Vagina (tissue), 2 donors: ENCODE results near the gene ABHD2. TPM values are rescaled to one million over a fixed set of nuclear protein-coding genes. Genes with fewer than 3 reads are reported as not detected.

Source experiments
- DNase-seq, 2 donors: peaks; one replicate each; pipeline ENCODE4 v3.0.0-alpha.2; 2017; ENCODE audit errors: extremely low spot score in 2 of 2
- H3K27ac ChIP-seq: fragments of 200-600 bp; sonication (generic); one replicate; pipeline ENCODE4 v1.5.1; 2019
- H3K27me3 ChIP-seq: fragments of 200-600 bp; sonication (generic); one replicate; pipeline ENCODE4 v1.5.1; 2019
- H3K36me3 ChIP-seq, 2 donors: fragments of 200-600 bp; sonication (generic); one replicate each; pipeline ENCODE4 v1.5.1; 2017 to 2019
- H3K4me1 ChIP-seq: fragments of 200-600 bp; sonication (generic); one replicate; pipeline ENCODE4 v1.5.1; 2019
- H3K4me3 ChIP-seq, 2 donors: fragments of 200-600 bp; sonication (generic); 1 replicate in 1 of 2; 2 replicates in 1 of 2; pipeline ENCODE4 v1.5.1; 2016 to 2019
- H3K9me3 ChIP-seq: fragments of 200-600 bp; sonication (generic); one replicate; pipeline ENCODE4 v1.5.1; 2019
- CTCF ChIP-seq, 3 experiments: fragments of 450-650 bp in 2 of 3; fragments of 200-600 bp in 1 of 3; sonication (generic) in 1 of 3; IDR thresholded peaks; one replicate each; pipeline ENCODE4 v1.5.1; 2017 to 2019; ENCODE audit warnings: antibody characterized with exemption in 3 of 3, mild to moderate bottlenecking in 2 of 3, moderate library complexity in 2 of 3
- POLR2A ChIP-seq, 2 donors: fragments of 450-650 bp; IDR thresholded peaks; one replicate each; pipeline ENCODE4 v1.6.1; 2017; ENCODE audit warnings: antibody characterized with exemption in 2 of 2, mild to moderate bottlenecking in 2 of 2, moderate library complexity in 2 of 2
- POLR2AphosphoS5 ChIP-seq, 2 donors: sonication (generic); formaldehyde crosslinking; IDR thresholded peaks; one replicate each; pipeline ENCODE4 v1.9.0; 2017; ENCODE audit warnings: antibody characterized with exemption in 2 of 2, mild to moderate bottlenecking in 2 of 2, low read depth in 1 of 2; ENCODE audit not compliant: insufficient read depth in 1 of 2
- intact Hi-C: fragments of 100-400 bp; cut with DNase I; formaldehyde crosslinking; loops from one replicate; pipeline ENCODE4 v1.15.1; 2023
- total RNA-seq: library from RNA; depleted of rRNA; stranded (reverse); fragments of >200 nt; gene quantifications from one replicate; pipeline ENCODE4 v1.2.3, GENCODE V29; 2016

ABHD2 gene
- total RNA-seq, 1 donor from 2014 or later = 33.6 TPM

GRCh38 chr15:89208256-89208655, 120.0 kb downstream of the ABHD2 start:
- Histone ChIP-seq H3K4me3 (no peak overlapping the region), H3K36me3 (no peaks in the 10 kb centered on the region), H3K4me1 (peaks cover 4% of the 10 kb centered on the region), H3K27ac (no peak overlapping the region), H3K27me3 (no peaks in the 10 kb centered on the region), H3K9me3 (no peaks in the 10 kb centered on the region)
- intact Hi-C loops = loop anchor here (10.0 kb wide), 1 partner anchor 217 kb away; no protein-coding TSS in a partner anchor
- TF ChIP-seq POLR2AphosphoS5 (IDR thresholded peaks at IDR 0.05; ENCODE audit: insufficient read depth in 1 of 2, low read depth in 1 of 2) = no peak
- TF ChIP-seq POLR2A (IDR thresholded peaks at IDR 0.05) = no peak
- TF ChIP-seq CTCF (IDR thresholded peaks at IDR 0.05) = no peak
- no peak for DNase-seq

- Histone ChIP-seq H3K36me3 (no peaks in the 10 kb centered on the region), H3K27ac (no peak overlapping the region), H3K9me3 (no peaks in the 10 kb centered on the region), H3K4me1 (peaks cover 4% of the 10 kb centered on the region), H3K4me3 (no peak overlapping the region), H3K27me3 (no peaks in the 10 kb centered on the region)
- intact Hi-C loops = loop anchor here (10.0 kb wide), 1 partner anchor 216 kb away; no protein-coding TSS in a partner anchor
- TF ChIP-seq POLR2A (IDR thresholded peaks at IDR 0.05) = no peak
- TF ChIP-seq CTCF (IDR thresholded peaks at IDR 0.05) = no peak
- TF ChIP-seq POLR2AphosphoS5 (IDR thresholded peaks at IDR 0.05; ENCODE audit: insufficient read depth in 1 of 2, low read depth in 1 of 2) = no peak
- no peak for DNase-seq
Measured at GRCh38 chr15:89209057-89209456, 120.8 kb downstream of the ABHD2 start.

- Histone ChIP-seq H3K4me1 (peaks cover 4% of the 10 kb centered on the region), H3K9me3 (no peaks in the 10 kb centered on the region), H3K4me3 (no peak overlapping the region), H3K36me3 (no peaks in the 10 kb centered on the region), H3K27me3 (no peaks in the 10 kb centered on the region), H3K27ac (no peak overlapping the region)
- no peak for TF ChIP-seq POLR2A (IDR thresholded peaks at IDR 0.05)
- no peak for TF ChIP-seq CTCF (IDR thresholded peaks at IDR 0.05)
- TF ChIP-seq POLR2AphosphoS5 (IDR thresholded peaks at IDR 0.05; ENCODE audit: insufficient read depth in 1 of 2, low read depth in 1 of 2) = no peak
- intact Hi-C loops = no loop called here
- DNase-seq = no peak
Measured at GRCh38 chr15:89211678-89212170, 123.5 kb downstream of the ABHD2 start.

GRCh38 chr15:89215627-89216026, 127.4 kb downstream of the ABHD2 start:
- Histone ChIP-seq H3K36me3 (no peaks in the 10 kb centered on the region), H3K9me3 (no peaks in the 10 kb centered on the region), H3K27ac (no peak overlapping the region), H3K4me1 (no peaks in the 10 kb centered on the region), H3K27me3 (no peaks in the 10 kb centered on the region), H3K4me3 (no peak overlapping the region)
- intact Hi-C loops = no loop called here
- no peak for DNase-seq
- TF ChIP-seq POLR2A (IDR thresholded peaks at IDR 0.05) = no peak
- TF ChIP-seq CTCF (IDR thresholded peaks at IDR 0.05) = no peak
- no peak for TF ChIP-seq POLR2AphosphoS5 (IDR thresholded peaks at IDR 0.05; ENCODE audit: insufficient read depth in 1 of 2, low read depth in 1 of 2)

GRCh38 chr15:89217031-89217430, 128.8 kb downstream of the ABHD2 start:
- TF ChIP-seq POLR2AphosphoS5 (IDR thresholded peaks at IDR 0.05; ENCODE audit: insufficient read depth in 1 of 2, low read depth in 1 of 2) (no peak), CTCF (IDR thresholded peaks at IDR 0.05) (no peak), POLR2A (IDR thresholded peaks at IDR 0.05) (no peak)
- Histone ChIP-seq H3K36me3 (no peaks in the 10 kb centered on the region), H3K4me3 (no peak overlapping the region), H3K4me1 (no peaks in the 10 kb centered on the region), H3K9me3 (no peaks in the 10 kb centered on the region), H3K27ac (no peak overlapping the region), H3K27me3 (no peaks in the 10 kb centered on the region)
- intact Hi-C loops = no loop called here
- no peak for DNase-seq
